ENCODE measurements around the gene SPTLC3. TPM values are rescaled to one million over a fixed set of nuclear protein-coding genes. Genes with fewer than 3 reads are reported as not detected.

Gene SPTLC3
- total and polyA plus RNA-seq, 5 donors: 4.2 to 16.9 (median 13.1) TPM

- Histone ChIP-seq H3K27me3 (ENCODE audit: control insufficient read depth, insufficient read depth) (no peaks in the 10 kb centered on the region), H3K27ac (ENCODE audit: low read length) (no peak overlapping the region), H3K4me3 (ENCODE audit: low read length) (no peak overlapping the region), H3K9me3 (ENCODE audit: control insufficient read depth, low read length) (no peaks in the 10 kb centered on the region), H3K4me1 (ENCODE audit: control insufficient read depth, insufficient read depth, low read length) (no peaks in the 10 kb centered on the region)
- 72% methylated on average over 5 of the region's 5 CpGs for WGBS
- DNase-seq: no peak
- ATAC-seq: no peak
- intact Hi-C loops (cut with DNase I): loop anchor here in 1 of 4 donors (5.0 to 10.0 kb wide), 2 partner anchors 127 to 174 kb away; no protein-coding TSS in a partner anchor
Measured at GRCh38 chr20:13101706-13102105, 92.9 kb downstream of the SPTLC3 start.

GRCh38 chr20:13102237-13102636 is 93.5 kb downstream of the SPTLC3 start:
- Histone ChIP-seq H3K4me3 (ENCODE audit: low read length) (no peak overlapping the region), H3K27ac (ENCODE audit: low read length) (no peak overlapping the region), H3K4me1 (ENCODE audit: control insufficient read depth, insufficient read depth, low read length) (no peaks in the 10 kb centered on the region), H3K27me3 (ENCODE audit: control insufficient read depth, insufficient read depth) (no peaks in the 10 kb centered on the region), H3K9me3 (ENCODE audit: control insufficient read depth, low read length) (no peaks in the 10 kb centered on the region)
- intact Hi-C loops (cut with DNase I): loop anchor here in 1 of 4 donors (5.0 to 10.0 kb wide), 2 partner anchors 127 to 175 kb away; no protein-coding TSS in a partner anchor
- 81% methylated on average over 3 of the region's 3 CpGs for whole genome bisulfite sequencing
- ATAC-seq (no peak), DNase-seq (no peak)

- no peaks in the 10 kb centered on the region for H3K9me3 ChIP-seq (ENCODE audit: control insufficient read depth, low read length)
- no peak overlapping the region for H3K4me3 ChIP-seq (ENCODE audit: low read length)
- DNase-seq: no peak
- WGBS: 84% methylated on average over 1 of the region's 1 CpG
- no peak overlapping the region for H3K27ac ChIP-seq (ENCODE audit: low read length)
- intact Hi-C loops (cut with DNase I): loop anchor here in 1 of 4 donors (5.0 to 10.0 kb wide), 2 partner anchors 128 to 175 kb away; no protein-coding TSS in a partner anchor
- no peaks in the 10 kb centered on the region for H3K4me1 ChIP-seq (ENCODE audit: control insufficient read depth, insufficient read depth, low read length)
- H3K27me3 ChIP-seq (ENCODE audit: control insufficient read depth, insufficient read depth): no peaks in the 10 kb centered on the region
- no peak for ATAC-seq
Measured at GRCh38 chr20:13102694-13103093, 93.9 kb downstream of the SPTLC3 start.

DNA sequence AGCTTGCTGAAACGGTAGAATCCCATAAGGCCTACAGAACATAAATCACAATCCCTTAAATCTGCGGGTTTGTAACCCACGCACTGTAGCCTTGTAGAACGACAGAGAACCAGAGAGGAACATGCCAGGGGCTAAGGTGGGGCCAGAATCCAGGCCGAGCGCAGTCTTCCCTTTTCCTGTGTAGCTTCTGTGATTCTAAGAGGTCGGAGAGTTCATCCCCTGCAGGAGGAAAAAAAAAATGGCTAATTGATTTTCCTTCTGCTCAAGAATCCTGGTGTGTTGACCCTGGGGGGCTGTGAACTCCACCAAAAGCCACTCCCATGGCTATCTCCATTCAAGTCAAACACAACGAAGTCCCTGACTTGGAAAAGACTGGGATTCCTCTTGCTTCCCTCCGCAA is 96.3 kb downstream of the SPTLC3 start:
- Histone ChIP-seq H3K9me3 (ENCODE audit: control insufficient read depth, low read length) (no peaks in the 10 kb centered on the region), H3K4me3 (ENCODE audit: low read length) (no peak overlapping the region), H3K27ac (ENCODE audit: low read length) (no peak overlapping the region), H3K27me3 (ENCODE audit: control insufficient read depth, insufficient read depth) (no peaks in the 10 kb centered on the region), H3K4me1 (ENCODE audit: control insufficient read depth, insufficient read depth, low read length) (no peaks in the 10 kb centered on the region)
- 62% methylated on average over 9 of the region's 9 CpGs for WGBS
- ATAC-seq (no peak), DNase-seq (no peak)
- intact Hi-C loops (cut with DNase I): loop anchor here in 3 of 4 donors (2.0 to 10.0 kb wide), 3 partner anchors 130 to 134 kb away; no protein-coding TSS in a partner anchor

GRCh38 chr20:13105864-13106457 is 97.2 kb downstream of the SPTLC3 start:
- Histone ChIP-seq H3K9me3 (ENCODE audit: control insufficient read depth, low read length) (no peaks in the 10 kb centered on the region), H3K4me3 (ENCODE audit: low read length) (no peak overlapping the region), H3K27ac (ENCODE audit: low read length) (no peak overlapping the region), H3K27me3 (ENCODE audit: control insufficient read depth, insufficient read depth) (no peaks in the 10 kb centered on the region), H3K4me1 (ENCODE audit: control insufficient read depth, insufficient read depth, low read length) (no peaks in the 10 kb centered on the region)
- 29% methylated on average over 14 of the region's 14 CpGs for WGBS
- ATAC-seq: no peak
- intact Hi-C loops (cut with DNase I): loop anchor here (2.0 to 10.0 kb wide), 3 partner anchors 131 to 135 kb away; no protein-coding TSS in a partner anchor
- no peak for DNase-seq

DNA sequence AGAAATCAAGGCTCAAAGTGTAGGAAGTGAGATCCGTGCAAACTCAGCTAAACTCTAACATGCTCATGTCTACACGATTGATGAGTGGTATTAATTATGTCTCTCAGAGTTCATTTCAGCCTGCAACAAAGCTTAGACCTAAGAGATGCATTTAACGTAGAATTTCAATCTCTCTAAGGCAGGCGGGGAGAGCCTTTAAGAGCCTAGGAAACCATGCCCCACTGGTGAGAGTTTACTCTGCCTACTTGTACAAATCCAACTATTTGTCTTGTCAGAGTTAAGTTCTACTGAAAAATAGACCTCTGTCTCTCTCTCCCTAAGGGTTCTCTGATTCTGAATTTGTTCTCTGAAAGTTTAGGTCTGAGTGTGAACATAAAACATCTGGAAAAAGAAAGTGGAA is 100.9 kb downstream of the SPTLC3 start:
- no peaks in the 10 kb centered on the region for H3K4me1 ChIP-seq (ENCODE audit: control insufficient read depth, insufficient read depth, low read length)
- DNase-seq (no peak), ATAC-seq (no peak)
- no peak overlapping the region for H3K27ac ChIP-seq (ENCODE audit: low read length)
- H3K4me3 ChIP-seq (ENCODE audit: low read length): no peak overlapping the region
- intact Hi-C loops (cut with DNase I): loop anchor here in 2 of 4 donors (10.0 kb wide), 3 partner anchors 135 to 435 kb away; no protein-coding TSS in a partner anchor
- WGBS: 80% methylated on average over 4 of the region's 4 CpGs
- no peaks in the 10 kb centered on the region for H3K27me3 ChIP-seq (ENCODE audit: control insufficient read depth, insufficient read depth)
- no peaks in the 10 kb centered on the region for H3K9me3 ChIP-seq (ENCODE audit: control insufficient read depth, low read length)

- intact Hi-C loops (cut with DNase I): loop anchor here in 2 of 4 donors (10.0 kb wide), 2 partner anchors 194 to 434 kb away; no protein-coding TSS in a partner anchor
- 82% methylated on average over 2 of the region's 2 CpGs for WGBS
- ATAC-seq (no peak), DNase-seq (no peak)
- Histone ChIP-seq H3K9me3 (ENCODE audit: control insufficient read depth, low read length) (no peaks in the 10 kb centered on the region), H3K27me3 (ENCODE audit: control insufficient read depth, insufficient read depth) (no peaks in the 10 kb centered on the region), H3K27ac (ENCODE audit: low read length) (no peak overlapping the region), H3K4me3 (ENCODE audit: low read length) (no peak overlapping the region), H3K4me1 (ENCODE audit: control insufficient read depth, insufficient read depth, low read length) (no peaks in the 10 kb centered on the region)
Measured at GRCh38 chr20:13110796-13111195, 102.0 kb downstream of the SPTLC3 start.

DNA sequence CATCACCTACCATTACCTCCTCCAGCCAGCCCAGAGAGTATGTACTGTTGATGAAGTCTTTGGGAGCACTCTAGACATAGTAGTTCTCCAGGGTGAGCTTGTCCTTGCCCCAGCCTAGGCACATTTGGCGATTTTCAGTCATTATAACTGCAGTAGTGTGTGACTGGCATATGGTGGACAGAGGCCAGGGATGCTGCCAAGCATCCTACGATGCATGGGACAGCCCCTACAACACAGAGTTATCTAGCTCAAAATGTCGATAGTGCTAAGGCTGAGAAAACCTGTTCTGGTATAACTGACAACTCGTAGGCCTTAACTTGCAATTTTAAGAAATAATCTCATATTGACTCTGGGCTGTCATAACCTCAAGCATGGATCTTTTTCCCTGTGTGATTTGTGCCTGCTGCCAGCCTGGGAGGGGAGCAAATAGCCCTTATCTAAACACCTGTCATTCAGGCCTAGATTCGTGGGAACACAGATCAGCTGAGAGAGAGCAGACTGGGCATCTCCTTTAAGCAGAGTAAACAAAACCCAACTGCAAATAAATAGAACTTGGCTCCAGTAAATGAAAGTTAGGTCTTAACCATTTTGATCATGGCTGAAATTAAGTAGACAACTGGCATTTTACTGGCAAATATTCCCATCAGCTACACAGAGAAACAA is 102.6 kb downstream of the SPTLC3 start:
- WGBS: 69% methylated on average over 5 of the region's 5 CpGs
- no peaks in the 10 kb centered on the region for H3K4me1 ChIP-seq (ENCODE audit: control insufficient read depth, insufficient read depth, low read length)
- no peaks in the 10 kb centered on the region for H3K9me3 ChIP-seq (ENCODE audit: control insufficient read depth, low read length)
- intact Hi-C loops (cut with DNase I): loop anchor here in 2 of 4 donors (10.0 kb wide), 2 partner anchors 193 to 433 kb away; no protein-coding TSS in a partner anchor
- DNase-seq: no peak
- no peaks in the 10 kb centered on the region for H3K27me3 ChIP-seq (ENCODE audit: control insufficient read depth, insufficient read depth)
- ATAC-seq: no peak
- H3K27ac ChIP-seq (ENCODE audit: low read length): no peak overlapping the region
- H3K4me3 ChIP-seq (ENCODE audit: low read length): no peak overlapping the region

GRCh38 chr20:13113731-13114130 is 105.0 kb downstream of the SPTLC3 start:
- Histone ChIP-seq H3K4me3 (ENCODE audit: low read length) (no peak overlapping the region), H3K27ac (ENCODE audit: low read length) (no peak overlapping the region), H3K9me3 (ENCODE audit: control insufficient read depth, low read length) (no peaks in the 10 kb centered on the region), H3K4me1 (ENCODE audit: control insufficient read depth, insufficient read depth, low read length) (no peaks in the 10 kb centered on the region), H3K27me3 (ENCODE audit: control insufficient read depth, insufficient read depth) (no peaks in the 10 kb centered on the region)
- intact Hi-C loops (cut with DNase I): loop anchor here in 2 of 4 donors (10.0 kb wide), 2 partner anchors 191 to 431 kb away; no protein-coding TSS in a partner anchor
- WGBS: 95% methylated on average over 3 of the region's 3 CpGs
- DNase-seq (no peak), ATAC-seq (no peak)

DNA sequence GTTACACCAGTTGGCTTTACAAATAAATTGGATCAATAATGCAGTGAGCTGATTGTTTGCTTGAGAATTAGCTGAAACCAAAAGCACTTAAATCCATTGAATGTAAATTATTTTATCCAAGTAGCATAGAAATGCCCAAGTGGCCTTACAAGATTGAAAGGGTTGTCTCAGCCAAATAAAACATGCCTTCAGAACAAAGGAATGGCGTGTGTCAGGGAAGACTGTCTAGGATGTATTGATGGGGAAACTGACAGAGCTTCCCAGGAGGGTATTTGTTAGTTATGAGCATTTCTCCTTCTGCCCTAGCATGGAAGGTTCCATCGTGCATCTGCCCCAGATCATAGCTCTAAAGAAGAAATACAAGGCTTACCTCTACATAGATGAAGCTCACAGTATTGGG is 108.4 kb downstream of the SPTLC3 start:
- Histone ChIP-seq H3K4me1 (ENCODE audit: control insufficient read depth, insufficient read depth, low read length) (no peaks in the 10 kb centered on the region), H3K27ac (ENCODE audit: low read length) (no peak overlapping the region), H3K4me3 (ENCODE audit: low read length) (no peak overlapping the region), H3K27me3 (ENCODE audit: control insufficient read depth, insufficient read depth) (no peaks in the 10 kb centered on the region), H3K9me3 (ENCODE audit: control insufficient read depth, low read length) (no peaks in the 10 kb centered on the region)
- intact Hi-C loops (cut with DNase I): loop anchor here in 3 of 4 donors (5.0 to 10.0 kb wide), 3 partner anchors 145 to 428 kb away; no protein-coding TSS in a partner anchor
- 65% methylated on average over 2 of the region's 2 CpGs for WGBS
- ATAC-seq (no peak), DNase-seq (no peak)

GRCh38 chr20:13118676-13119075 is 109.9 kb downstream of the SPTLC3 start:
- intact Hi-C loops (cut with DNase I): loop anchor here in 3 of 4 donors (2.0 to 10.0 kb wide), 4 partner anchors 144 to 426 kb away; no protein-coding TSS in a partner anchor
- ATAC-seq (no peak), DNase-seq (no peak)
- H3K27me3 ChIP-seq (ENCODE audit: control insufficient read depth, insufficient read depth): no peaks in the 10 kb centered on the region
- H3K27ac ChIP-seq (ENCODE audit: low read length): no peak overlapping the region
- no peaks in the 10 kb centered on the region for H3K9me3 ChIP-seq (ENCODE audit: control insufficient read depth, low read length)
- WGBS: 85% methylated on average over 1 of the region's 1 CpG
- H3K4me3 ChIP-seq (ENCODE audit: low read length): no peak overlapping the region
- H3K4me1 ChIP-seq (ENCODE audit: control insufficient read depth, insufficient read depth, low read length): no peaks in the 10 kb centered on the region

Data from right cardiac atrium (tissue), 5 donors.